Gastroesophageal sphincter (tissue), 3 donors: ENCODE data around the gene NAA60.

Experiments
- CTCF ChIP-seq, 4 experiments: fragments of 200-600 bp in 2 of 4; fragments of 450-650 bp in 2 of 4; sonication (generic) in 1 of 4; IDR thresholded peaks; one replicate each; pipeline ENCODE4 v1.5.1; 2017 to 2019; ENCODE audit warnings: antibody characterized with exemption in 4 of 4, mild to moderate bottlenecking in 2 of 4, moderate library complexity in 2 of 4
- POLR2A ChIP-seq, 2 donors: fragments of 450-650 bp; IDR thresholded peaks; one replicate each; pipeline ENCODE4 v1.6.1; 2017; ENCODE audit warnings: antibody characterized with exemption in 2 of 2, mild to moderate bottlenecking in 2 of 2, moderate library complexity in 1 of 2
- POLR2AphosphoS5 ChIP-seq: sonication (generic); formaldehyde crosslinking; IDR thresholded peaks from one replicate; pipeline ENCODE4 v1.6.1; 2017; ENCODE audit warnings: antibody characterized with exemption

GRCh38 chr16:3529175-3529574 is 85.7 kb downstream of the NAA60 start:
- TF ChIP-seq CTCF (IDR thresholded peaks at IDR 0.05) = no peak
- no peak for TF ChIP-seq POLR2AphosphoS5
- TF ChIP-seq POLR2A (IDR thresholded peaks at IDR 0.05) = no peak
